Effector CD8-positive, alpha-beta T cell (primary cell): ENCODE results near the gene NOSTRIN.
"Not testable (repeated sequence)": the region's sequence is repeated elsewhere in the genome, so short reads cannot be mapped to it uniquely, and the experiment has no call there.

Source experiments
- DNase-seq: peaks from one replicate; lab custom pipeline; 2025; lab: John Stamatoyannopoulos, UW

NOSTRIN gene

DNA sequence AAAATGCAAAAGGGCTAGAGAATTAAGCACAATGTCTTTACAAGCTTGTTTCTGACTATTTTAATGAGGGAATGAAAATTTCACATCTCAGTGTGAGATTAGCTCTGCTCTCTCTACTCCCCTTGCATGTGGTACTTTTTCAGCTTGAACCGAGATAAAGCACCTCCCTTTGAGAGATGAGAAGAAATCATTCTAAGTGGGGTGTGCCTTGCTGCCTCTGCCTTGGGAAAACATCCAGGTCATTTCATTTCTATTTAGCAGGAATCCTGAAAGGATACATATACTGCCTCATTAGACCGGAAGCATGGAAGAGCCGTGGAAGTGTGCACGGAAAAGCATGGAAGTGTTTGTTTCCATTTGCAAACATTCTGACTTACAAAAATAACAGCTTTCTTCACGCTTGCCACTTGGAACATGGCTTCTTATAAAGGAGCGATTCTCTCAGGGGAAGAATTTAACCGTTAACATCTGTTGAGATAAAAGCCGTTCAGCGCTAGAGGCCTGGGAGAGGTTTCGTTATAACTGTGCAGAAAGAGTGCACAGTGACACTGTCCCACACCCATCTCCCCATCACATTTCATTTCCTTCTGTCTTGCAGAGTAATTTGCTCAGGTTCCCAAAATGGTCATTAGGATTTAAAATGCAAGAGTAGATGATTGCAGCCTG is 16.7 kb downstream of the NOSTRIN start:
- DNase-seq = no peak

DNA sequence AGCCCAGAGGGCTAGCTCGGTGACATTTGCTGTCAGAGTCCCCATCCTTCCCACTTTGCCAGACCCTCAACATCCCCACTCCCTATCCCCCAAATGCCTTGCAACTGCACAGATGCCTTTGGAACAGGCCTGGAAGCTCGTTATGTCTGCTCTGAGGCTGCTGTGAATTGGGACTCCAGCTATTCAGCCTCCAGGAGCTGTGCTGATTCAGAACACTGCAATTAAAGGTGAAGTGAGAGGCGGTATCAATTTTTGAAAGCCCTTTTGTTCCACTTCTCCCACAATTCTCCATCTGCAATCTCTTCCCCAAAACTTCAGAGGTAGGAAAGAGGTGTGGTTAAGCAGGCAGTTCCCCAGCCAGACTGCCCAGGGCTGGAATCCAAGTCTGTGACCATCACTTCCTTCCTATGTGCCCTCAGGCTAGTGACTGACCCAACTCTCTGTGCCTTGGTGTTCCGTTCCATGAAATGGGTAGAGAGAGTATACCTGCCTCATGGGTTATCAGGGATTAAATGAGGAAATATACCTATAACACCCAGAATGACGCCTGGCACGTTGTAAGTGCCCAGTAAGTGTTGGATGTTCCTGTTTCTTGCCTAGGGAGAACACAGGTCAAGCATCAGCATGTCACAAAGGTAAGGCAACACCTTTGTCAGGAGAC is 17.5 kb downstream of the NOSTRIN start:
- no peak for DNase-seq

DNA sequence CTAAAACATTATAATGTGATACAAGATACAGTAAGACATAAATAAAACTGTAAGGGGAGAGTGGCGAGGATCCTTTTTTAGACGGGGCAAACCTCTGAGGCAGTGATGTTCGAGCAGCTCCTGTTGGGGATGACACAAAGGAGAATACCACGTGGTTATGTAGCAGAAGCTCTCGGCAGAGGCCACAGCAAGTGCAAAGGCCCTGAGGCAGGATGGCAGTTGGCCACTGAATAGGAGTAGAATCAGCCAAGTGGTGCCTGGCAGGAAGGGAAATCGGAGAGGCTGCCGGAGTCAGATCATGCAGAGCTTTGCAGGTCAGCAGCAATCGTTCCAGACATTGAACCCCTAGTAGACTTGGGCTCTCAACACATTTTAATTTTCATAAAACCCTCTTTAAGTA is 19.1 kb downstream of the NOSTRIN start:
- DNase-seq = no peak

DNA sequence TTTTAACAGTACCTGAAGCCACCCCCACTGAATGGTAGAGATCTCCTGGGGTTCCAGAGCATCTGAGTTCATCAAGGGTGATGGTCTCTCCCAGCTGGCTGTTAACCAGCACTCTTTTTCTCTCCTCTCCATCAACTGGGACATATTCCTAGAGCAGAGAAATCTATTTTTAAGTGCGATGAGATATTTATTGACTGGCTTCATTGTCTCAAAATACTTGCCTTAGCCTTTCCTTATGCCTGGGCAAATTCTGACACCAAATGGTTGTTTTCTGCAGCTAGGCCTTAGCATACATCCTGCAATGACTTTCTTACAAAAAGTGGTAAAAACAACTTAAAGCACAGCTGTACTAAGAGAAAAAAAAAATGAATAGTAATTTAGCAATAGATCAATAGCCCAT is 19.6 kb downstream of the NOSTRIN start:
- DNase-seq = no peak

DNA sequence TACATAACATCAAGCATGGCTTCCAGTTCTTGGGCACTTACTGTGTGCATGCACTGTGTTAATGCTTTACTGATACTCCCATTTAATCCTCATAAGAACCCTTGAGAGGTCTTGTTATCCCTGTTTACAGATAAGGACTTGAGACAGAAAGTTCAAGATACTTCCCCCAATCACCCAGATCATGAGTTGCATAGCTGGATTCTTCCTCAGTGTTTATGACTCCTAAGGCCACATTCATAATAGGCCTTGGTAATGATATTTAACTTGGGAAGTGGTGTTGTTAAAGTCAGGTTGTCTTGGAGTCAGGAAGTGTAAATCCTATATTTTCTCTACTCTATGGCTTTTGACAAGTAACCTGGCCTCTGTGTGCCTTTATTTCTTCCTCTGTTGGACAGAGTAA is 22.7 kb downstream of the NOSTRIN start:
- DNase-seq = no peak

DNA sequence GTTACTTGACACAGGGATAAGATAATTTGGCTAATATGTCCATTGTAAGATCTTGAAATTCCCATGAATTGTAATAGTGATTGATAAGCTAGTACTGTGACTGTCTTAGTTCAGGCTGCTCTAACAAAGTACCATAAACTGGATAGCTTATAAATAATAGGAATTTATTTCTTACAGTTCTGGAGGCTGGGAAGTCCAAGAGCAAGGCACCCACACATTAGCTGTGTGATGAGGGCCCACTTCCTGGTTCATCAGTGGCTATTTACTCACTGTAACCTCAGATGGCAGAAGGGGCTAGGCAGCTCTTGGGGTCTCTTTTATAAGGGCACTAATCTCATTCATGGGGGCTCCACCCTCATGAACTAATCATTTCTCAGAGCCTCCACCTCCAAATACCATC is 28.5 kb downstream of the NOSTRIN start:
- no peak for DNase-seq

DNA sequence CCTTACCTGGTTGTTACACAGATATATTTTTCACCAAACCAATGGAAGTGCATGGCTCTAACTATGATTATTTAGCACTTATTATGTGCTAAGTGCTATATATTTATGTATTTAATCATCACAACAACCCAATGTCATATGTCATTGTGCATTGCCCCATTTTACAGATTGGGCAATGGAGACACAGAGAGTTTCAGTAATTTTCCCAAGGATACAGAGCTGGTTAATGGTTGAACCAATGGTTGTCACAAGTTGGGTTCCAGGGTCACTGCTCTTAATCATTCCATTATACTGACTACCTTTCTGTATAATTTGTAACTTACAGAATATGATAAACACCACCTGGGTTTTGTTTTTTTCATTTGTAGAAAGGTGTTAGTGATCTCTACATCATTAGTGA is 29.2 kb downstream of the NOSTRIN start:
- no peak for DNase-seq

DNA sequence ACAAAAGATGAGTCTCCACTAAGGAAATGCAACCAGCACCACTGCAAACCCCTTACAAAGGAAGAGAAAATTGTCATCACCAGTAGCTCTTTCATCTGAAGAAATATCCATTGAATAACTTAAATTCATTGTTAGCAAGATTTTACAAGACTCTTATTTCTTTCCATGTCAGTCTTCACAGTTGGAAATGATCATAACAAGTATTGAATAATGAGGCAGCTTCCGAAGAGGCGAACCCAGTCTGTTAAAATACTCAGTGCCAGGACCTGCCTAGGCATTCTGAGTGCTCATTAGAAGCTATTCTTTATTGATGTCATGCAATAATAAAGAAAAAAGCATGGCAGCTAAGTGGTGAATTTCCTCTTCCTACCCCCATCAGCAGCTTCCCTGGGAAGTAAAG is 33.5 kb downstream of the NOSTRIN start:
- no peak for DNase-seq

DNA sequence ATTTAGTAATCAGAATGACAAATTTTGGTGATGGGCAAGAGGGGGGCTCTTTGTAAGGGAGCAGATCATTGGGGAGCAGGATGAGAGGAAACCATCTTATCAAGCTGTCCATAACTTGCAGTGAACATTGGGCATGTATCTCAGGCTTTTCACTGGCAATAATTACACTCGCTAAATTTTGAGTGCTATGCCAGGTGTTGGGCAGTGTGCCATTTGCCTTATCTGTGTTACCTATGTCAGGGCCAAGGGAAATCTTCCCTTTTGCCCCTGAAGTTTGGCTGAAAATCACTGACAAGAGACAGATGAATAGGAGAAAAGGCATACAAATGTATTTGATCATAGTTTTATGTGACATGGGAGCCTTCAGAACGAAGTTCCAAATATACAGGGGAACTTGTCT is 39.0 kb downstream of the NOSTRIN start:
- DNase-seq = no peak

DNA sequence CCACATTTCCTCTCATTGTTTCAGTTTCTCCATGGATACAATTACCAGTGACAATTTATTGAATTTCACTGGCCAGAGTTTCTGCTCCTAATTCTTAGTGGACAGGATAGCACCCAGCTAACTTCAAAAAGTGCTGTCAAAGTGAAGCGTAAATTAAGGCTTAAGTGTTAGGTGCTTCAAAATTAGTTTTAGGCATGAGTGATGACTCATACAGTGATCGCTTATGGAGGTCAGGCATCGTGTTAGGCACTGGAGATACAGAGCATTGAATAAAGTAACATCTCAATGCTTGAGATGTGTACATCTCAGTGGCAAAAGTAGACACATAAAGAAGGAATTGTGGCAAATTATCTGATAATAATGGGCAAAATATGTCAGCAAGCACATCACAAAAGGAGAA is 40.8 kb downstream of the NOSTRIN start:
- DNase-seq = no peak

DNA sequence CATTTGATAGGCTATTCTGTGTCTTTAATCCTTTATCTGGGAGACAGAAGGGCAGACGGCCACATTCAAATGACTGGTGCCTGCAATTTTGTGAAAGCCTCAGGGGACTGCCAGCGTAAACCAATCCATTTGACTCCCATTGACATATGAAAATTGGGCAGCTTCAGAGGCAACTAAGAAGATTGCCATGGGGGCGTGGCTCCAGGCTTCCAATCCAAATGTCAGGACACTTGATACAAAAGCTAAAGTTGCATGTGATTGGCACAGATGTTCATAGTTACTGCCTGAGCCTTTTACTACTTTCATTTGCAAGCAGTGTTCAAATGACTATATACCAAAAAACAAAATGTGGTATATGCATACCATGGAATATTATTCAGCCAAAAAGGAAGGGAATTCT is 45.8 kb downstream of the NOSTRIN start:
- no peak for DNase-seq

DNA sequence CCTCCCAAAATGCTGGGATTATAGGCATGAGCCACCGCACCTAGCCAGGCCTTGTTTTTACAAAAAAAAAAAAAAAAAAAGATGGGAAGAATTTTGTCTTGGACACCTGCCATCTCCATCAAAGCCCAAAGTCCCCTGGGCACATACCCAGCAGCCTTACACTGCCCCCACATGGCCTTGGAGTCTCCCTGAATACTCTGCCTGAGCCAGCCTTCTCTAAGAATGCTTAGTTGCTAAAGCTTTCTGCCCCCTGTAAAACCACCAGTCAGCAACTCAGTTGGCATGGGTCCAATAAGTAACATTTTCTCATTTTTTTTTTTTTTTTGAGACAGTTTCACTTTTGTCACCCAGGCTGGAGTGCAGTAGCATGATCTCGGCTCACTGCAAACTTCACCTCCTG is 47.2 kb downstream of the NOSTRIN start:
- no peak for DNase-seq

DNA sequence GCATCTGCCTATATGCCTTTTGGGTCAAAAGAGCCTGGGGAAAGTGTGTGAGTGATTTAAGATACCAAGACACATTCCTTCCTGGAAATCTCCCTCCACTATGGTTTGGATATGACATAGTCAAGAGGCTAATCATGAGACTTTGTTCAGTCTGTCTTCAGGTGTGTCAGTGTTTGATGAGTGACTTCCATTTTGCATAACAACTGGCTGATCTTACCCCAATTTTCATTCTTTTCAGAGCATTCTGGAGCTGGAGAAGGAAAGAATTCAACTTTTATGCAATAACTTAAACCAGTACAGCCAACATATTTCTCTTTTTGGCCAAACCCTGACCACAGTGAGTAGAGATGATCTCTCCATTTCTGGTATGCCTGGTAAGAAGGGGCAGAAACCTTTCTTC is 48.4 kb downstream of the NOSTRIN start:
- no peak for DNase-seq

DNA sequence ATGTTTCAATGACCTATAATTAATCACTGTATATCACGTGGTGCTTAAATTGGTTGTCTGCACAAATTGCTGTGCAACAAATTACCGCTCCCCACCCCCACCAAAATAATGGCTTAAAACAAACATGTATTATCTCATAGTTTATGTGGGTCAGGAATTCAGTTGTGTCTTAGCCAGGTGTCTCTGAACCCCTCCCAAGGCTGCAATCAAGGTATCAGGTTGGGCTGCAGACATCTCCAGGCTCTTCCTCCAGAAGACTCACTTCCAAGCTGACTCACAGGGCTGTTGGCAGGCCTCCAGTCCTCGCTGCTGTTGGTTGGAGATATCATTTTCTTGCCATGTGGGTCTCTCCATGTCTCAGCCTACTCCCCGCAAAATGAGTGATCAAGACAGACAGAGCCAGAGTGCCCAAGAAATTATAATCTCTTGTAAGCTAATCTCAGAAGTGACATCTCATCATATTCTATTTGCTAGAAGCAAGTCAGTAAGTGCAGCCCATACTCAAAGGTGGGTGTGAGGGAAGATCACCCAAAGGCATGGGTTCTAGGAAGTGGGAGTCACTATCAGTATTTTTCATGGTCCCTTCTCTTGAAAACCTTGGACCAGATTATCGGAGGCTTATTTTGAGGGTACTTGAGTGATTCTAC is 49.4 kb downstream of the NOSTRIN start:
- DNase-seq = no peak

DNA sequence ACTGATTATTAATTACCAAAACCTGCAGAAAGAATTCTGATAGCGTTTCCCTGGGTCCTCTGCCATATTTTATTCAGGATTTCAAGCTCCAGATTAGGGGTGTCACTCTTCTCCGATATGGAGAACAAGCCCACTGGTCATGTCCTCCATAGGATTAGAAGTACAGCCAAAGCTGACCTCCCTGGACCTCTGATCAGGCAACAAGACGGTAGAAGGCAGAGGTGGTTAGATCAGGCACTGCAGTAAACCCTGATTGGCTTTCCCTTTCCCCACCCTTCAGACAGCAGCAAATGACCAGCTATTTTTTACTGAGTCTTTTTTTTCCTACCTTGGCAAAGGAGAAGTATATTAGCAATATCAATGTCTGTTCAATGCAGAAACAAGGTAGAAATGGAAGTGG is 50.0 kb downstream of the NOSTRIN start:
- DNase-seq = no peak

DNA sequence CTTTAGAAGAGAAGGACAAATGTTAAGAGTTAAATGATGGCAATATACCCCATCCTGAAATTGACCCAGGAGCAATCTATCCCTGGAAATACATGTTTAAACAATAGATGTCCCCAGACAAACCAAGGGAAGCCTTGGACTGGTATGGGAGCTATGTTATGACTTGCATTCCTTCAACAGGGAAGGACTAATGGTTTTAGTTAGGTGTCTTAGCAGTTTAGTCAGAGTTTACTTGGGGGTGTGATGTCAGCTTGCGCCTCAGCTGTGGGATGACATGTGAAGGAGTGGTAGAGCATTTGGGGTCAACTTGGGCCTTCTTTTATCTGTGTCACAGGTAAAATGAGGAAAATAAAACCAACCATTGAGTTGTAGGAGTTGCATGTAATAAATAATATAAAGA is 51.0 kb downstream of the NOSTRIN start:
- DNase-seq = no peak

DNA sequence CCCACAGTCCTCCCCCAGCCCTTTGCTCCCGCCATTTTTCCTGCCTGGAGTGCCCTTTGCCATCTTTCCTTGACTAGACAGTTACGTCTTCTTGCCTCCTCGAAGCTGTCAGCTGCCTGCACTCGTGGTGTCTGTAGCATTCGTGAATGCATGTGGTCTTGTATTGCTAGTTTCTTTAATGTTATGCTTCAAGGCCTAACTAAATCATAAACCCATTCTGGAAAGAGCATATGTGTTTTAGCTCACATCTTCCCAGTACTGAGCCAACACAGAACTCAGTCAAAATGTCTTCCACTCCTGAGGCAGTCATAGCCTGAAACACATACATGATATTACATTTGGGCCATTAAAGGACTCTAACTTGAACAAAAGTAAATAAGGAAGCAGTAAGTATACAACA is 52.2 kb downstream of the NOSTRIN start:
- DNase-seq = no peak

DNA sequence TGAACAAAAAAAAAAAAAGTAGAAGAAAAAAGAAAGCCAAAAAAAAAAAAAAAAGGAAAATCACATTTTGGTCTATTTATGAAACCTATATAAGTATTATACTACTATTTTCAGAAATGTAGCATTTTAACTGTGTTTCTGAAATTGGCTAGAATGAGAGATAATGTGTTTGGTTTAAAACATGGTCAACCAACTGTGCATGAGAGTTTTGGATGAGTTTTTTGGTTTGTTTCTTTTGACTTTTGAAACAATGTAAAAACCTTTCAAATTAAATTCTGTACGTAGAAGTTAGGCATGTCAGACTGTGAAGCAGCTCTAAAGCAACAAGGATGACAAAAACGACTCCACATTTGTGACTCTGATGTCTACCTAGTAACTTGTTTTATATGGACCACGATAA is 53.2 kb downstream of the NOSTRIN start:
- DNase-seq = no peak

DNA sequence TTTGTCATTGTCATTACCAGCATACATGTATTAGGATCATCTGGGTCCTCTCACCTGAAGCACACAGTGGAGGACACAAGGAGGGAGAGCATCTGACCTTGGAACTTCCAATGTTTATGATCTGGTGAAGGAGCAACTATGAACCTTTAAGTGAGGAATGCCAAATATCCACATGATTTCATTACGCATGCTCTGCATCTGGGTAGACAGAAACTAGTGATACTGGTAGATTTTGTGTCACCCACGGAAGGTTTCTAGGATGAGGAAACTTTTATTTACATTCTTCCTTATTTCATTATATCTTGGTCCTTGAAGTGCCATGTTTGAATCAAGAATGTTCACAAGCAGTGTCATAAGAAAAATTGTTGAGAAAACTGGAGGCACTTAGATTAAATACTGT is 55.7 kb downstream of the NOSTRIN start:
- DNase-seq = no peak

DNA sequence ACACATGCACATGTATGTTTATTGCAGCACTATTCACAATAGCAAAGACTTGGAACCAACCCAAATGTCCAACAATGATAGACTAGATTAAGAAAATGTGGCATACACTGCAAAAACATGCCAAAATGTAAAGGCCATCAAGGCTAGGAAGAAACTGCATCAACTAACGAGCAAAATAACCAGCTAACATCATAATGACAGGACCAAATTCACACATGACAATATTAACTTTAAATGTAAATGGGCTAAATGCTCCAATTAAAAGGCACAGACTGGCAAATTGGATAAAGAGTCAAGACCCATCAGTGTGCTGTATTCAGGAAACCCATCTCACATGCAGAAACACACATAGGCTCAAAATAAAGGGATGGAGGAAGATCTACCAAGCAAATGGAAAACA is 64.7 kb downstream of the NOSTRIN start:
- DNase-seq = not testable (repeated sequence)

DNA sequence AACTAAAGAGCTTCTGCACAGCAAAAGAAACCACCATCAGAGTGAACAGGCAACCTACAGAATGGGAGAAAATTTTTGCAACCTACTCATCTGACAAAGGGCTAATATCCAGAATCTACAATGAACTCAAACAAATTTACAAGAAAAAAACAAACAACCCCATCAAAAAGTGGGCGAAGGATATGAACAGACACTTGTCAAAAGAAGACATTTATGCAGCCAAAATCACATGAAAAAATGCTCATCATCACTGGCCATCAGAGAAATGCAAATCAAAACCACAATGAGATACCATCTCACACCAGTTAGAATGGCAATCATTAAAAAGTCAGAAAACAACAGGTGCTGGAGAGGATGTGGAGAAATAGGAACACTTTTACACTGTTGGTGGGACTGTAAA is 67.9 kb downstream of the NOSTRIN start:
- not testable (repeated sequence) for DNase-seq

DNA sequence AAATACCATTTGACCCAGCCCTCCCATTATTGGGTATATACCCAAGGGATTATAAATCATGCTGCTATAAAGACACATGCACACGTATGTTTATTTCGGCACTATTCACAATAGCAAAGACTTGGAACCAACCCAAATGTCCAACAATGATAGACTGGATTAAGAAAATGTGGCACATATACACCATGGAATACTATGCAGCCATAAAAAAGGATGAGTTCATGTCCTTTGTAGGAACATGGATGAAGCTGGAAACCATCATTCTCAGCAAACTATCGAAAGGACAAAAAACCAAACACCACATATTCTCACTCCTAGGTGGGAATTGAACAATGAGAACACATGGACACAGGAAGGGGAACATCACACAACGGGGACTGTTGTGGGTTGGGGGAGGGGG is 68.4 kb downstream of the NOSTRIN start:
- DNase-seq = not testable (repeated sequence)

DNA sequence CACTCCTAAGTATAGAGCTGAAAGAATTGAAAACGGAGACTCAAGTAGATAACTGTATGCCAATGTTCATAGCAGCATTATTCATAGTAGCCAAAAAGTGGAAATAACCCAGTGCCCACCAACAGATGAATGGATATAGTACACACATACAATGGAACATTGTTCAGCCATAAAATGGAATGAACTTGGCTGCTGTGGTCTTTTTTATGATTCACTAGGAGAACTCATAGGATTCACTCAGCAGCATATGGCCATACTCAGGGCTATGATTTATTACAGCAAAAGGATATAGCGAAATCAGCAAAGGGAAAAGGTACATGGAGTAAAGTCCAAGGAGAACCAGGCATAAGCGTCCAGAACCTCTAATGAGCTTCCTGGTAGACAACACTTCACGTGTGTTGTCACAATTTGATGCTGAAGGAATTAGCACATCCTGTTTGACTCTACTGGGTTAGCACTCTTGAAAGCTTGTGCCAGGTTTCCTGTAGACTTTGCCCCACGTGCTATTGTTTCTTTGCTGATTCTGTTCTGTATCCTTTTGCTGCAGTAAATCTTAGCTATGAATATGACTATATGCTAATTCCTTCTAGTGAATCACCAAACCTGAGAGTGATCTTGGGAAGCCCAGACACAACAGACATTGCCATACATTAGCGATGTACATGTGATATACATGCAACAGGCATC is 72.1 kb downstream of the NOSTRIN start:
- no peak for DNase-seq
